SU-DHL-6 (cell line): ENCODE measurements around the gene TREML2.

Experiments
- CTCF ChIP-seq: fragments of 200-600 bp; sonication (generic); IDR thresholded peaks from one replicate; pipeline ENCODE4 v1.5.1; 2017; ENCODE audit warnings: antibody characterized with exemption, mild to moderate bottlenecking, low read length, moderate library complexity; ENCODE audit not compliant: insufficient read depth, poor library complexity, severe bottlenecking
- EZH2phosphoT487 ChIP-seq: fragments of 200-600 bp; sonication (generic), shearing (Covaris generic); conservative IDR thresholded peaks from 2 replicates; pipeline ENCODE4 v1.6.1; 2018; ENCODE audit warnings: mild to moderate bottlenecking, antibody characterized with exemption, low read length, moderate library complexity, mixed read lengths

- TF ChIP-seq CTCF = no peak
- no peak for TF ChIP-seq EZH2phosphoT487
Observed at GRCh38 chr6:41189967-41190366, 11.0 kb downstream of the TREML2 start.
